Heart right ventricle (tissue), 16 donors: ENCODE data around the gene PCBD1. TPM values are rescaled to one million over a fixed set of nuclear protein-coding genes. Genes with fewer than 3 reads are reported as not detected.

Experiments used
- ATAC-seq, 8 donors: fragments of 200-7000 bp; cut with Tn5 transposase; one replicate each; pipeline ENCODE4 v1.9.1; 2020; ENCODE audit warnings: mild to moderate bottlenecking in 8 of 8, moderate library complexity in 8 of 8, moderate number of reproducible peaks in 1 of 8
- DNase-seq, 2 donors: peaks; one replicate each; pipeline ENCODE4 v3.0.0-alpha.2; 2020
- H3K27ac ChIP-seq, 10 donors: fragments of 200-600 bp; sonication (generic) in 2 of 10; one replicate each; pipeline versions ENCODE4 v1.5.0 to v1.8.0; 2020 to 2022; ENCODE audit warnings: mild to moderate bottlenecking in 3 of 10
- H3K27me3 ChIP-seq, 7 donors: fragments of 200-600 bp; one replicate each; pipeline ENCODE4 v1.8.0; 2021 to 2022; ENCODE audit warnings: mild to moderate bottlenecking in 2 of 7
- H3K36me3 ChIP-seq, 9 donors: fragments of 200-600 bp; sonication (generic) in 1 of 9; one replicate each; pipeline versions ENCODE4 v1.5.0 to v1.8.0; 2020 to 2022; ENCODE audit warnings: mild to moderate bottlenecking in 2 of 9
- H3K4me1 ChIP-seq, 9 donors: fragments of 200-600 bp; sonication (generic) in 1 of 9; one replicate each; pipeline versions ENCODE4 v1.5.0 to v1.8.0; 2020 to 2022; ENCODE audit warnings: mild to moderate bottlenecking in 4 of 9
- H3K4me3 ChIP-seq, 10 donors: fragments of 200-600 bp; sonication (generic) in 2 of 10; one replicate each; pipeline versions ENCODE4 v1.5.0 to v1.8.0; 2020 to 2022; ENCODE audit warnings: mild to moderate bottlenecking in 7 of 10, moderate library complexity in 2 of 10
- H3K9me3 ChIP-seq, 11 donors: fragments of 200-600 bp in 10 of 11; sonication (generic) in 2 of 11; one replicate each; pipeline versions ENCODE4 v1.5.0 to v1.8.0; 2013 to 2022; ENCODE audit warnings: mild to moderate bottlenecking in 2 of 11, control low read depth in 1 of 11, moderate library complexity in 1 of 11
- WGBS, 2 donors: extraction: QIAGEN DNeasy Blood & Tissue Kit; methylation state at CpG; one replicate each; pipeline ENCODE4 v1.1.7; 2013; ENCODE audit warnings: inconsistent platforms in 1 of 2; 5-methylcytosine and 5-hydroxymethylcytosine counted together
- intact Hi-C, 10 donors: fragments of 100-400 bp; cut with DNase I; formaldehyde crosslinking; loops; one replicate each; pipeline versions ENCODE4 v1.11.1 to v1.14.2; 2022
- polyA plus RNA-seq, 2 donors: library from polyadenylated mRNA; stranded (reverse); fragments of 200-250 nt; gene quantifications; one replicate each; pipeline ENCODE4 v1.2.3, GENCODE V29; 2013
- total RNA-seq, 10 donors: library from RNA; stranded (reverse); fragmentation: NEBNext Ultra II Directional in 3 of 10; extraction: Animal tissue kit (Norgen Biotek cat#: 25700) in 3 of 10; gene quantifications; one replicate each; pipeline versions ENCODE4 v1.2.1 to v1.2.4, GENCODE V29; 2021 to 2023
- TF ChIP-seq, protein P1 (sequence below), 9 donors: fragments of 200-600 bp; sonication (generic) in 2 of 9; IDR thresholded peaks; one replicate each; pipeline versions ENCODE4 v1.5.0 to v1.8.0; 2021 to 2022; ENCODE audit warnings: antibody characterized with exemption in 9 of 9, mild to moderate bottlenecking in 5 of 9, moderate library complexity in 1 of 9
- donor health status: Arrhythmogenic right ventricular cardiomyopathy.
- donor health status: ischemic (EF 13 %, LVEDD 7.1; RV severe dilation, severe dysfunction).
- donor health status: healthy with polysubstance abuse.
- donor health status: DM: no; HTN: yes; CAD: no.
- donor health status: DM: no; HTN: no; CAD: no.
- donor health status: ischemic (EF 25% LVEDD 6.9; RV normal size, moderate dysfunction).
- donor health status: ischemic (EF 25% LVEDD 5.7; RV mildly dilated, moderate dysfunction).
- donor health status: healthy.
- donor health status: DM: yes; HTN: yes; CAD: no.
- donor health status: Ischemic cardiomyopathy.
- donor health status: ischemic (EF 35%, LVEDD 5.7; RV mildly dilated, moderate dysfunction).
- donor health status: nonischemic (EF 11% LVEDD 7.7; RV severe dilation, severe dysfunction).
- donor health status: DM: yes; HTN: yes; CAD: no.
- donor health status: PGD.
- donor health status: ischemic (EF 29% LVEDD 5.4; RV normal size, mild dysfunction).
- donor health status: nonischemic (EF 23%, LVEDD 6.1; RV moderate dilation, normal function).

Gene PCBD1
- total and polyA plus RNA-seq, 12 donors: 116 to 179 (median 141) TPM

DNA sequence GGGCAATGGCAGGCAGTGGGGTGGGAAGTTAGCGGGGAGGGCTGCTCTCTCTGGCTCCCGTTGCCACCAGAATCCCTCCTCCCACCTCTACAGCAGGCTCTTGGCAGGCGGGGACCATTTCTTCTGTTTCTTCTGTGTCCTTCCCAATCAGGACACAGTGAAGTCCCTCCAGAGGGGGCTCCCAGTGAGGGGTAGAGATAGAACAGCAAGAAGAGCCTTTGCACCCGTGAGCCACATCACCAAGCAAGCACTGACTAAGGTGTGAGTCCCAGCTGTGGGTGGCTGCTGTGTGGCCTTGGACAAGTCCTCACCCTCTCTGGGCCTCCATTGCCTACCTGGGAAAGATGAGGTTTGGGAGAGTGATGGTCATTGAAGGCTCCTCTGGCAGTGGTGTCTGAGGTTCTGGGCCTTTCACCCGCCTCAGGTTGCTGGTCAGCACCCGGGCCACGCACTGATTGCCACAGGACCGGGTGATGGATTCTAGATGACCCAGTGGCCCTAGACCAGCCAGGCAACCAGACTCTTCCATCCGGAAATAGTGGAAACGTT lies 26.0 kb upstream of the PCBD1 start:
- intact Hi-C loops: no loop called here
- 82 to 85% methylated on average over 10 of the region's 10 CpGs for WGBS, 2 donors
- Histone ChIP-seq H3K36me3 (no peaks in the 10 kb centered on the region), H3K4me1 (no peaks in the 10 kb centered on the region), H3K4me3 (no peak overlapping the region), H3K27ac (no peak overlapping the region), H3K27me3 (peaks cover 0 to 23% (median 9%) of the 10 kb centered on the region in 7 donors), H3K9me3 (no peaks in the 10 kb centered on the region)
- ATAC-seq: no peak
- TF ChIP-seq, protein P1, sequence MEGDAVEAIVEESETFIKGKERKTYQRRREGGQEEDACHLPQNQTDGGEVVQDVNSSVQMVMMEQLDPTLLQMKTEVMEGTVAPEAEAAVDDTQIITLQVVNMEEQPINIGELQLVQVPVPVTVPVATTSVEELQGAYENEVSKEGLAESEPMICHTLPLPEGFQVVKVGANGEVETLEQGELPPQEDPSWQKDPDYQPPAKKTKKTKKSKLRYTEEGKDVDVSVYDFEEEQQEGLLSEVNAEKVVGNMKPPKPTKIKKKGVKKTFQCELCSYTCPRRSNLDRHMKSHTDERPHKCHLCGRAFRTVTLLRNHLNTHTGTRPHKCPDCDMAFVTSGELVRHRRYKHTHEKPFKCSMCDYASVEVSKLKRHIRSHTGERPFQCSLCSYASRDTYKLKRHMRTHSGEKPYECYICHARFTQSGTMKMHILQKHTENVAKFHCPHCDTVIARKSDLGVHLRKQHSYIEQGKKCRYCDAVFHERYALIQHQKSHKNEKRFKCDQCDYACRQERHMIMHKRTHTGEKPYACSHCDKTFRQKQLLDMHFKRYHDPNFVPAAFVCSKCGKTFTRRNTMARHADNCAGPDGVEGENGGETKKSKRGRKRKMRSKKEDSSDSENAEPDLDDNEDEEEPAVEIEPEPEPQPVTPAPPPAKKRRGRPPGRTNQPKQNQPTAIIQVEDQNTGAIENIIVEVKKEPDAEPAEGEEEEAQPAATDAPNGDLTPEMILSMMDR (IDR thresholded peaks at IDR 0.05): no peak
- DNase-seq: no peak

DNA sequence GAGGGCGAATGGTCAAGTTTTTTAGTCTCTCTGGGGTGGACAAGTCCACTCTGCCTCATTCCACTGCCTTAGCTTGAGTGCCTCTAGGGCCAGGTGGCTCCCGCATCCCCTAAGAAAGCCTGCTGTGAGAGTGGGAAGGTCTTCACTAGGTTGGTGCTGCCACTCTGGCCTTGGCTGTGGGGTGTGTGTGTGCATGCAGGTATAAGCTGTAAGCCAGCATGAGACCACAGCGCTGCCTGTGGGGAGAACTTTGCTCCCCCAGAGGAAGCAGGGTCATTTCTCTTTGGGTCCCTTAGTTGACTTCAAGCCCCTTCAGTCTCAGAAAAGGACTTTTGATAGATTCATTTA lies 25.5 kb upstream of the PCBD1 start:
- Histone ChIP-seq H3K4me1 (no peaks in the 10 kb centered on the region), H3K9me3 (no peaks in the 10 kb centered on the region), H3K4me3 (no peak overlapping the region), H3K27me3 (peaks cover 0 to 19% (median 6%) of the 10 kb centered on the region in 7 donors), H3K36me3 (no peaks in the 10 kb centered on the region), H3K27ac (no peak overlapping the region)
- TF ChIP-seq, protein P1 (IDR thresholded peaks at IDR 0.05): no peak
- intact Hi-C loops: no loop called here
- ATAC-seq: no peak
- 90 to 93% methylated on average over 3 of the region's 3 CpGs for WGBS, 2 donors
- DNase-seq: no peak

DNA sequence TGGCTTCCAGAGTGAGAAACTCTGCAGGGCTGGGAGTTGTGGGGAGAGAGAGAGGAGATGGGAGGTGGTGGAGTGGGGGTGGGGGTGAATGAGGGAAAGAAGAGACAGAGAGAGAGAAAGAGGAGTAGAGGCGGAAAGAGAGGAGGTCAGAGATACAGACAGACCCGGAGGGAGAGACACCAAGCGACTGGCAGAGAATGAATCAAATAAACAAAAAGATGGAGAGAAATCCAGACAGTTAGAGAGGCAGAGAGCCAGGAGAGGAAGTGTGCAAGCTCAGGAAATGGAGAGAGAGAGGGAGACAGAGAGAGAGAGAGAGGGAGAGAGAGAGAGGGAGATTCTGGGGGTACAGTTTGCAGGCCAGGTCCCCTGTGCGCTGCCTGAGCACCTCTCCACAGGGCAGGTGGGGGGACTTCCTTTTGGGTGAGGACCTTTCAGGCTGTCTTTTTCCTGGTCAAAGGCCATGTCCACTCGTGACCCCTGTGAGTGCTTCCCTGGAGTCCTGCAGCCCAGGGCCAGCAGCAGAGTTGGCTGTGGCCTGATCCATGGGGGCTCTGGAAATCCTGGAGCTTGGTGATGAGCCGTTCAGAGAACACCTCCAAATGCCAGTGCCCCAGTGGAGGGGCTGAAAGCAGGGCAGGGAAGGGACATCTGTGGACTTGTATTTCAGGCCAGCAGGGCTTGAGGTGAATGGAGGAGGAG lies 25.0 kb upstream of the PCBD1 start:
- intact Hi-C loops: no loop called here
- DNase-seq (no peak), ATAC-seq (no peak)
- 52 to 59% methylated on average over 6 of the region's 6 CpGs for WGBS, 2 donors
- Histone ChIP-seq H3K4me1 (peaks cover 0 to under 1% (median 0%) of the 10 kb centered on the region in 9 donors), H3K27me3 (peaks cover 0 to 19% (median 6%) of the 10 kb centered on the region in 7 donors), H3K36me3 (no peaks in the 10 kb centered on the region), H3K9me3 (no peaks in the 10 kb centered on the region), H3K27ac (no peak overlapping the region), H3K4me3 (no peak overlapping the region)
- TF ChIP-seq, protein P1 (IDR thresholded peaks at IDR 0.05): no peak

DNA sequence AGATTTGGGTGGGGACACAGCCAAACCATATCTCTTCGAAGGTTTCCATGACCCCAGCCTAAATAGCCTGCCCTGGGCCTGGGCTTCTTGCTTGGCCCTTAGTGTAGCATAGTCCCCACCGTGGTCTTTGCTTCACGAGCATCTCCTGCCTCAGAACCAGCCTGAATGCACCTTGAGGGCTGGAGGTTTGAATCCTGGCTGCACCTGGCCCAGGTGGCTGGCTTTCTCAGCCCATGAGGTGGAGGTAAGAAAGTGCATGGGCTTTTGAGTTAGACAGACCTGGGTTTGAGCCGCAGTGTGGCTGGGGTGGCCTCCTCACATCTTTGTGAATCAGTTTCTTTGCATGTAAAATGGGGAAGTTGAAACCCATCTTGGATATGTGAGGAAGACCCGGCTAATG lies 24.2 kb upstream of the PCBD1 start:
- WGBS, 2 donors: 93 to 94% methylated on average over 5 of the region's 5 CpGs
- intact Hi-C loops: no loop called here
- no peak for ATAC-seq

More for the DNA sequence above, 24.2 kb upstream of the PCBD1 start:
- Histone ChIP-seq H3K27me3 (peaks cover 0 to 19% (median 4%) of the 10 kb centered on the region in 7 donors), H3K9me3 (no peaks in the 10 kb centered on the region), H3K4me1 (peaks cover 0 to 8% (median 5%) of the 10 kb centered on the region in 9 donors), H3K27ac (no peak overlapping the region), H3K36me3 (no peaks in the 10 kb centered on the region), H3K4me3 (no peak overlapping the region)
- TF ChIP-seq, protein P1 (IDR thresholded peaks at IDR 0.05): no peak
- DNase-seq: no peak
